Pulmonary artery endothelial cell (primary cell): ENCODE results near the gene RHOBTB1. TPM values are rescaled to one million over a fixed set of nuclear protein-coding genes. Genes with fewer than 3 reads are reported as not detected.
A peak's percentile ranks its signal among the peaks of the same experiment; 100 is the strongest.
"Not testable (repeated sequence)": the region's sequence is repeated elsewhere in the genome, so short reads cannot be mapped to it uniquely, and the experiment has no call there.

Source experiments
- DNase-seq: peaks from one replicate; pipeline ENCODE4 v3.0.0-alpha.2; 2011; ENCODE audit warnings: low read depth, low spot score
- total RNA-seq: library from RNA; depleted of rRNA; stranded (reverse); fragments of >200 nt; gene quantifications from 2 replicates; pipeline ENCODE4 v1.2.3, GENCODE V29; 2014

RHOBTB1 gene
- total RNA-seq, result 29.1 and 38.6 TPM in 2 replicates

DNA sequence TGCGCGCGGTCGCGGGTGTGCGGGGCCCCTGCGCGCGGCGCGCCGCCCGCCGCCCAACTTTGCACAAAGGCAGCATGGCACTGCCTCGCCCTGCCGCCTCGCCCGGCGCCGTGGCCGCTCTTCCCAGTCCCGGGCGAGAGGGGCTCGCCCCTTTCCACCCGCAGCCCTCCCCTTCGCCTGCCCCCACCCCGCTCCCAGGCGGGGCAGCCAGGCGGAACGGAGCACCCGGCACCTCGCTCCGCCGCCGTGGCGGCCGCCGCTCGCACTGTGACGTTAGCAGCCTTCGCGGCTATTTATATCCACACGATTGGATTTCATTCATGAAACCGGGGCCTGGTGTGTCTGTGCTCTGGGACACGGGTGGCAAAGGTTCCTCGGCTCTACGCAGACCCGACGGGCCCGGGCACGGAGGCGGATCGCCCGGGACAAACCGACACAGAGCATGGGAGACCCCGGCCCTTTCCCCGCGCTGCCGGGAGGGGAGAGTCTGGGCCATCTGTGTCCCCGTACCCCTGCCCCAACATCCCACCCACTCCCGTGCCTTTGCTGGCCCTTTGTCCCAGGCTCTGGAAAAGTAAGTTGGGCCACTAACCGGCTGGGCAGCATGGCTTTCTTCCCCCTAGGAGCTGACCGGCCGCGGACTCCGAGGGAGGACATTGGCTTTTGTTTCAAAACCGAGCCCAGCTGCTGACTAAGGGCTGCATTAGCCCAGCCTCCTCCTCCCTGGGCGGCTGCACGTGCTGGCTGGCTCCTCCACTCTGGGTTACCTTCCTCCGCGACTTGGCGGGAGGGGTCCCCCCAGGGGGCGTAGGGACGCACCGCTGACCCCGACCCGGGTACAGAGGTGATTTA, at the start of gene RHOBTB1:
Gene RHOBTB1, minus strand, starts transcription at position 128 of the 852 bp plus-strand sequence. CDS start 32,643 bp downstream, outside the sequence.
- peak; percentile 44 for DNase-seq

GRCh38 chr10:60992636-60993035, 48.7 kb upstream of the RHOBTB1 start:
- DNase-seq, result no peak

- DNase-seq, result no peak
Measured at GRCh38 chr10:60990663-60991062, 46.7 kb upstream of the RHOBTB1 start.

DNA sequence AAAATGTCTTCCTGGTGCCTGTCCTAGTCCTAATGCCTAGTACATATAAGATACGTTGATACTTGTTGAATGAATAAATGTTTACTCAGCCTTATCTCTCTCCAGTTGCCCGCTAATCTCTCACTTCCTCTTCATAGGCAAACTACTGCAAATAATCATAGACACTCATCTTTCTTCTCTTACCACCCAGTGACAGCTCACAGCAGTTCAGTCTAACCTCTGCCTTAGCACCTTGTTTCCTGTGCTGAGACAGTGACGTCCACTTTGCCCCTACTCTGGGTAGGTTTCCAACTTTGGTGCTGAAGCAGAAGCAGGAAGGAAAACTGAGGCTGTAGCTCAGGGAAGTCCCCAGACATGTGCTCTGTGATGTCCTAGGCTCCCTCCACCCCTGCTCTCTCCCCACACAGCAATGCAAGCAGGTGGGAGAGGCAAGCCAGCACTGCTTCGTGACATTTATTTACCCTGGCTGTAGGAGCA, 45.5 kb upstream of the RHOBTB1 start:
- DNase-seq, result no peak

DNA sequence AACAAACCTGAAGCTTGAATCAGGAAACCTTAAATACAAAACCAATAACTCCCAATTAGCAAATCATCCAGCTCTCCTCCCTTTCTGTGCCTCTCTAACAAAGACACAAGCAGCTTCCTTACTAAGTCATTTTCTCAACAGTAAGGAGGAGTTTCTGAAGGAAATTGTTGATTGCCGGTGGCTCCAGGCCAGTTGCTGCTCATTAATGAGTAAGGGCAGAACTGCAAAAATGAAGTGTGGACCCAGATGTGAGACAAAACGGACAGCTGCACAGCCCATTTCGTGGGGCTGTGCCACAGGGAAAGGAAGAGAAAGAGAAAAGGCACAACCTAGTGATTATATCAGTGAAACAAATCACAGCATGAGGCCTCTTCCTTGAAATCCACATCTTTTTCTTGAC, 42.8 kb upstream of the RHOBTB1 start:
- DNase-seq, result no peak

DNA sequence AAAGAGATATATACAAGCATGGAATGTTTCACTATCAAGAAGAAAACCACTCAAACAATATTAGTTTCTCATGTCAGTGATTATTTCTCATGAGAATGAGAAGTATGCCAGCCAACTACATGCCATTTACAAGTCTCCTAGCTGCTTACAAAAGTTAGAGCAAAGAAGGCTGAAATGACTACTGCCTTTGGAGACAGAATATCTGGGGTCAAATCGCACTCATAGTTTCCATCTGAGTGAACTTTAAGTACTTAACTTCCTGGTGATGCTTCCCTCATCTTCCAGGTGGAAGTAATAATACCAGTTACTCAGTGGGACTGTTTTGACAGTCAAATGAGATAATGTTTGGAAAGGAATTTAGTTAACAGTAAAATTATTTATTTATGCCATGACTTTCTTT, 42.0 kb upstream of the RHOBTB1 start:
- DNase-seq, result no peak

GRCh38 chr10:60980997-60981396, 37.0 kb upstream of the RHOBTB1 start:
- DNase-seq, result no peak

GRCh38 chr10:60979667-60980104, 35.7 kb upstream of the RHOBTB1 start:
- DNase-seq, result no peak

DNA sequence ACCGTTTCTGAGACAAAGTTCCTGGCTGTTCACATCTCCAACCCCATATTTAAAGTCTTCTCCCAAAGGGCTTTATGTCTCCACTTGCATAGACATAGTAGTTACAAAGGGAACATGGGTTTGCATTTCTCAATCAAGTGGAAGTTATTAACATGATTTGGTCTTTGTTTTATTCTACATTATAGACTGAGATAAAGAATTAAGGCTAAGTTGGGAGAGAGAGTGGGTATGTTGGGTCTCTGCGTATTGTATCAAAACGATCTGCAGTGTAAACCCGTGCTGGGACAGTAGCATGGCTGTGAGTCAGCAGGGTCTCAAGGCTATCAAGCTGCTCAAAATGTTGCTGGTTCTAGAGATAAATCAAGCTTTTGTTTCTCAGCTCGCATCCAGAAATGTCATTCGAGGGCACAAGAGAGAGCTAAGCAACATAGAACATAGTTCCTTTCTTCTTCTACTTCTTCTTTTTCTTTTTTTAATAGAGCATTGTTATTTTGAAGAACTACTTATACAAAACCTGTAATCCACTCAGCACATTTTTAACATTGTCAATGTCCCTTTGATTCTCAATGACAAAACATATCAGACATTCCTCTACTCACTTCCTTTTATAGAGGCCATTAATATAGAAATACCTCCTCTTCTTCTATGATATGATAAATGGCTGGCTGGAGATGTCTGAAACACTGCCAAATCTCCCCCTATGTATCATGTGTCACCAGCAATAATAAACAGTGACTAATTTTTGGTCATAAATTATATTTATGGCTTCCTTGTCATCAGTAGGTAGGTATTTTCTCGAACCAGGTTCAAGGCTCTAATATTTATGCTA, 34.5 kb upstream of the RHOBTB1 start:
- no peak for DNase-seq

DNA sequence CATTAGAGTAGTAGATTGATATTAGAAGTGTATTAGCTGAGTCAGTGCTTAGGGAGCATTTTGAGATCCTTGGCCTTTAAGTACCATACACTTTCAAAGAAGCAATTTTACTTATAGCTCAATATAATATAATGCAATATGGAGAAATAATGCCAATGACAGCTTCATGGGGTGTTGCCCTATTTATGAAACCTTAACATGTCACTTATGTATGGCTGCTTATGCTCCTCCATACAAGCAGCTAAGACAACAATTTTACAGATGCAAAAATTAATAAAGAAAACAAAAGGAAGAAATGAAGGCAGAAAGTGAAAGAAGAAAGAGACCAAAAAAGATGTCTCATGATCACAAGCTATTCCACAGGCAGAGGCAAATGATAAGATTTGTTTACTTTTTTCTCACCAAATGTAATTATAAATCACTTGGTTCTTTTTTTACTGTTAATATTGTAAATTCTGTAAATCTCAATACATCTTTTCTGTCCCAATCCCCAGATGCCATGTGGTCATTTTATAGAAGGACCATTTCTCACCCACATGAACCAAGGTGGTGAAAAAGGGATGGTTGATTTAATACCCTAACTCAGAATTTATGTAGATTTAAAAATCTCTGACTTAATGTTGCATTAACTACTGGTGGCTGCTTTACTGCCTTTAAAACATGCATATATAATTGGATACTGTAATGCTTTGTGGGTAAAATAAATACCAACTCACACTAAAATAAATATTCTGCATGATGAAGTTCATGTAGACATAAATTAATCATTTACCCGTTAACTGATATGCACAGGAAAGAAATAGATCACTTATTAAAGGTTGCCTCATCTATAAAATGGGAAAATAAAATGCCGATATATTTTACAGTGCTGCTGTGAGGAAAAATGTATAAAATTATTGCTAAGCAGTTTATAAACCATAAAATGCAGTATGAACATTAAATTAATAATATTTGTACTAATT, 33.5 kb upstream of the RHOBTB1 start:
- DNase-seq, result no peak

DNA sequence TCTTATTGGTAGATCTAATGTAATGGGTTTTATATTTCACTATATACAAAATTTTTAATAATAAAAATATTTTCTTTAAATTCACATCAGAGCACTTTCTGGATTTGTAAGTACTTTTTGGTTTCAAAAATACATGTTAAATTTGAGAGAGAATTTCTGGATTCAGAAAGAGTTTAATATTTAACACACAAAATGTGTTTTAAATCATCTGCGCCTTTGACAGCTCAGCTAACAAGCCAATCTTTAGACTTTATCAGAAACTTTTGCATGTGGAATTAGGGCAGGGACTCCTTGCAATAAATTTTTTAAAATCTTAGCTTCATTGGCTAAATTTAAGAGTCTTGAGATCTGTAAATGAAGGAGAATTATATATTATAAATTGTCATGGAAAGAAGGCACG, 32.7 kb upstream of the RHOBTB1 start:
- DNase-seq, result no peak

- DNase-seq, result no peak
Measured at GRCh38 chr10:60975716-60976115, 31.7 kb upstream of the RHOBTB1 start.

DNA sequence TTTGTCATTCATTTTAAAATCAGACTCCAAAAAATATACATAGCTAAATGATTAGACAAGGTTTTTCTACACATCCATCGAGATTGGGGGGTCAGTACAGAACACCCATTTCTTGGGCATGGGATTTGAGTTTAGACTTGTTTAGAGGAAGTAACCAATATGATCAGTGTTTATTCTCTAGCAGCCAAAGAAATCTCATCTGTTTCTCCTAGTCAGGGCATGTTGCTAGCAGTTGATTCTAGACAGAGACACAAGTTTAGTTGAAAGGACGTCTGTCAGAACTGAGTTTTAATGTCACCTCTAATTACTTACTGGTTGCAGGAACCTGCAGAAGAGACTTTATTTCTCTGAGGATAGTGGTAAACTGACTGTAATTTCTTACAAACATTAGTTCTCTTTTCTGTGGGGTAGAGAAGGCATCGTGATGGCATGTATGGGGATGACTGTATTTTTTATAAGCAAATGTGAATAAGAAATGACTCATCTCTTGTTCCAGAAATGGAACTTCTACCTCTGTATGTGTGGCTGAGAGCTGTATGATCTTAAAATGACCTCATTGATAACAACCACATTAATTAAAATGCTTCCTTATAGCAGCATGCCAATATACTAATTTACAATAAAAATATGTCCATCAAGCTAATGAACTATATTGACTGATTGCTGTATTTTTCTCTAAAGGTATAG, 30.6 kb upstream of the RHOBTB1 start:
- no peak for DNase-seq

DNA sequence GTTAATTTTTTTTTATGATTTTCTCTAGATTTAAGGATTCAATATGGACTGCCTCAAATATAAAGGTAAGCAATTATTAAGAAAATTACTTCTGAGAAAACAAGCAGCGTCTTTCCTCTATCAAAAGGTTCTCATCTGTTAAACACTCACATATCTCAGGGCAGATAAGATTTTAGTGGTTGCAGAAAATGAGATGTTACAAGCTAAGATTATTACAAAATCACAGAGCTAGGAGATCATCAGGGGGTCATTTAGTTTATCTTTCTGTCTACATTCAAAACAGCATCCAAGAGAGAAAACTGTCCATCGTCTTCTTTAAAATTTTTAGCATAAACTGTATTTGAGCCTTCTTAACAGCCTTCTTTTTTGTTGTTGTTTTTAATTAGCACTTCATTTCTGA, 29.1 kb upstream of the RHOBTB1 start:
- DNase-seq, result no peak

DNA sequence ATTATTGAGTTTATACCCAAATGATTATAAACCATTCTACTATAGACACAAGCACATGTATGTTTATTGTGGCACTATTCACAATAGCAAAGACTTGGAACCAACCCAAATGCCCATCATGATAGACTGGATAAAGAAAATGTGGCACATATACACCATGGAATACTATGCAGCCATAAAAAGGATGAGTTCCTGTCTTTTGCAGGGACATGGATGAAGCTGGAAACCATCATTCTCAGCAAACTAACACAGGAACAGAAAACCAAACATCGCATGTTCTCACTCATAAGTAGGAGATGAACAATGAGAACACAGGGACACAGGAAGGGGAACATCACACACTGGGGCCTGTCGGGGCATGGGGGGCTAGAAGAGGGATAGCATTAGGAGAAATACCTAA, 28.2 kb upstream of the RHOBTB1 start:
- not testable (repeated sequence) for DNase-seq

- DNase-seq, result no peak
Measured at GRCh38 chr10:60970526-60970925, 26.5 kb upstream of the RHOBTB1 start.

DNA sequence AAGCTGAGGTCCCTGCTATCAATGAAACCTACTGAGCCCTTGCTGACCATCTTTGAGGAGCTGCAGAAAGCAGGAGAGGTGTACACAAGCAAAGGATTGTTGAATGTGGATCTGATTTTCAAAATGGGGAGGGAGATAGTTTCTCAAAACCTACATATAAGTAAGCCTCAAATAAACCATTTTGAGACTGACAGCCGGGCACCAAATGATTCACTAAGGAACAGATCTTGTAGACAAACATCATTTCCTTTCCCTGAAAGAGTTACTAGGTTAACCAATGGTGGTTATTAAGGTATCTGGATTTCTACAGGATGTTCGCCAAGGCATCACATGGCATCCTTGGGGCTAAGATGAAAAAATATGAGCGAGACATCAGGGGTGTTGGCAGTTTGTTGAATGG, 24.5 kb upstream of the RHOBTB1 start:
- no peak for DNase-seq

DNA sequence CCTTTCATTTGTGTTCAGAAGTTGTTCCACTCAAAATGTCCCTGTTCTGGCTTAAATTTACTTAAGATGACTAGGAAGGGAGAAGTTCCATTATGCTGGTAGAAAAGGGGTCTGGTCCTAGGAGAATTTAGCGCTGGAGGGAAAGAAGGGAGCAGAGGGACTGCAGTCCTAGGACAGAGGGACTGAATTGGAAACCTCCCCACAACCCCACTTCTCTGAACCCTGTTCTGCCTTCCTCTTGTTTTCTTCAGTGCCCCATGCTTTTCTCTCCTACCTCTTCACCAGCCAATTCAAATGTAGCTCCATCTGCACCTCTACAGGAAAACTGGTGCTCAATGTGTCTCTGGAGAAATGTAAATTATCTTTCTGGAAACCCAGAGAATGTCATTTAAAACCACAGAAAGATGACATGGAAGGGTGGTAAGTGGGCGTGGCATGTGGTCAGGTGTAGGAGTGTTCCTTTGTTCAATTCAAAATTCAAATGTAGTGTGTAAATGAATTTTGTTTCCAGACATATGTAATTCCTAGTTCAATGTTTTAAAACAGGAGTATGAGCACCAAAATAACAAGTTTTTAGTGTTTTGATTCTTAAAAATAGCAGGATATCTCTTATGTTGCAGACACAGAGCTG, 24.0 kb upstream of the RHOBTB1 start:
- DNase-seq, result no peak

GRCh38 chr10:60967260-60967659, 23.3 kb upstream of the RHOBTB1 start:
- no peak for DNase-seq

DNA sequence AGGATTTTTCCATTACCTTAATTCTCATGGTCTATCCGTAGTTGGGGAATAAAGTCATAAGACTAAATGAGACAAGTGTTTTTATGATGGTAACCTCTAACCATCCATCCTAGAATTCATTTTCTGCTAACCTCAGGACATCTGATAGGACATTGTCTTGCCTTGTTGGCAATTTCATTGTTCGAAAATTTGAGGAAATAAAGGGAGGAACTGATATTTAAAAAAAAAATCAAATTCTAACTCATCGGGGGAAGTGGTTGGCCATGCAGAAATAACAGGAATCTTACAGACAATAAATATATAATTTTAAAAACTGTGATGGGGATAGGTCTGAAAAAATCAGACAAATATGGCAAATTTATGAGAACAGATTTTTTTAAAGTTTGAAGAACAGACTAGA, 21.7 kb upstream of the RHOBTB1 start:
- DNase-seq, result no peak
